SK-N-SH treated with all-trans-retinoic acid at 6 μM for 48 hours (cell line): ENCODE measurements around the gene ACE.

Experiments used
- GLIS3 ChIP-seq: fragments of 250-450 bp; sonication (Bioruptor Pico); IDR thresholded peaks from 2 replicates; pipeline ENCODE4 v1.5.0; 2020; ENCODE audit warnings: mild to moderate bottlenecking, moderate library complexity
- ISL1 ChIP-seq: fragments of 250-450 bp; sonication (Bioruptor Pico); IDR thresholded peaks from 2 replicates; pipeline ENCODE4 v2.1.2; 2022; ENCODE audit warnings: mild to moderate bottlenecking, moderate library complexity

DNA sequence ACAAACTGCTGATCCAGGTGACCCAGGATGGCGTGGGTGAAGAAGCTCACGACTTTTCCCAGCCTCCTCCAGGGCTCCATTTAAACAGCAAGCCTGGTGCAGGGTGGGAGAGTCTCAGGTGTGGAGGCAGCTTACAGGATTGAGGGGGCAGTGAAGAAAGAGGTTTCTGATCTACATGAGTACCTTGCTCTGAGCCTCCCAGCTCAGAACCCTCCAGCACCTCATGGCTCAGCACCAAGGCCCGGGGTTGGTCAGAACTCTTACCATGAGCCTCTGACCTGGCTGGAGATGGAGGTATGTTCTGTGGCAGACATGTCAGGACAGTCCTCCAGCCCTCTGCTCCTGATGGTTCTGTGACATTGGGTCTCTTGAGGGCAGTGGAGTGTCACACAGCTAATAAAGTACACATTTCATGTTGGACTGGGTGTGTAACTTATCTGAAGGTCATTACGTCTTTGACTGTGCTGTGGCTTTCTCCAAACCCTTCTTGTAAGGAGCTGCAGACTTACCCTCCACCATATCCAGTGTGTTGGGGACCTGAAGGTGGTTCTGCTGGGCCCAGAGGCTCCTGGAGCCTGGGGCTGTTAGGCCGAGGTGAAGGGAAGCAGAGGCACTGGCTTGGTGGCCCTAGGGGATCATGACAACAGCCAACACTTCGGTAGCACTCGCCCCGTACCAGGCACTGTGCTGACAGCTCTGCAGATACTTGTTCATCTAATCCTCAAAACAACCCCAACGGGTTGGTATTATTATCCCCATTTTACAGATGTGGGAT is 69.6 kb downstream of the ACE start:
- no peak for TF ChIP-seq ISL1
- no peak for TF ChIP-seq GLIS3 (CRISPR knock-in tag)
